ENCODE measurements around the gene CALCOCO2. TPM values are rescaled to one million over a fixed set of nuclear protein-coding genes. Genes with fewer than 3 reads are reported as not detected.

Gene CALCOCO2, protein sequence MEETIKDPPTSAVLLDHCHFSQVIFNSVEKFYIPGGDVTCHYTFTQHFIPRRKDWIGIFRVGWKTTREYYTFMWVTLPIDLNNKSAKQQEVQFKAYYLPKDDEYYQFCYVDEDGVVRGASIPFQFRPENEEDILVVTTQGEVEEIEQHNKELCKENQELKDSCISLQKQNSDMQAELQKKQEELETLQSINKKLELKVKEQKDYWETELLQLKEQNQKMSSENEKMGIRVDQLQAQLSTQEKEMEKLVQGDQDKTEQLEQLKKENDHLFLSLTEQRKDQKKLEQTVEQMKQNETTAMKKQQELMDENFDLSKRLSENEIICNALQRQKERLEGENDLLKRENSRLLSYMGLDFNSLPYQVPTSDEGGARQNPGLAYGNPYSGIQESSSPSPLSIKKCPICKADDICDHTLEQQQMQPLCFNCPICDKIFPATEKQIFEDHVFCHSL
- 41.6 and 53.0 TPM in 2 replicates for total RNA-seq

DNA sequence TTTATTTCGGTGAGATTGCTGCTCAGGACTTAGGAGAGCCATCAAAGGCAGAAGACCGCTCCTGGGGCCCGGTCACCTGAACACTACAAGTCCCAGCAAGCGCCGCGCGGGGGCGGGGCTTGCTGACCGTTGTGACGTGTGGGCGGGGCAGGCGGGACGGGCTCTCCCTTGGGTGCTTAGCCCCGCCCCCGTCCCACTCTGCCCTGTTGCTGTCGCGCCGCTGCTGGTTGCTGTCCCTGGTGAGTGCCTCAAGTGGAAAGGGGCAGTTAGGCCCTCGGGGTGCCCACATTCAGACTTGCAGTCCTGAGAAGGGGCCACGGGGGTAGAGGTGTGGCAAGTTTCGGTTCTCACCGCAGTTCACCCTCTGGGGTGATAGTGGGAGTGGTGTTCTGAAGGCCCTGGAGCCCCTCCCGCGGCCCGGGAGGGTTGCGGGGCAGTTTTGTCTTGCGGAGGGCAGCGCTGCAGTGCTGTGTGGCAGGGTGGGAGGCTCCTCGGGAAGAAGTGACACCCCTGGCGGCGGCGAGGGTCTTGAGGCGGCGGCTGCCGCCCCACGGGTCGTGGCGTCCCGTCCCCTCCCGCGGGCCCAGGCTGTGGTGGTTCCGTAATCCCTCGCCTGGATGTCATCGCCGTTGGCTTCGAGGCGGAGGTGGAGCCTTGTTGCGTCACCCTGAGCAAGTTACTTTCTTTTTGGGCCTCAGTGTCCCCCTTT lies at the start of gene CALCOCO2:
Gene CALCOCO2 (plus strand): TSS at position 196 of the 709 bp plus-strand sequence. CDS start 10,673 bp downstream, outside the sequence.

DNA sequence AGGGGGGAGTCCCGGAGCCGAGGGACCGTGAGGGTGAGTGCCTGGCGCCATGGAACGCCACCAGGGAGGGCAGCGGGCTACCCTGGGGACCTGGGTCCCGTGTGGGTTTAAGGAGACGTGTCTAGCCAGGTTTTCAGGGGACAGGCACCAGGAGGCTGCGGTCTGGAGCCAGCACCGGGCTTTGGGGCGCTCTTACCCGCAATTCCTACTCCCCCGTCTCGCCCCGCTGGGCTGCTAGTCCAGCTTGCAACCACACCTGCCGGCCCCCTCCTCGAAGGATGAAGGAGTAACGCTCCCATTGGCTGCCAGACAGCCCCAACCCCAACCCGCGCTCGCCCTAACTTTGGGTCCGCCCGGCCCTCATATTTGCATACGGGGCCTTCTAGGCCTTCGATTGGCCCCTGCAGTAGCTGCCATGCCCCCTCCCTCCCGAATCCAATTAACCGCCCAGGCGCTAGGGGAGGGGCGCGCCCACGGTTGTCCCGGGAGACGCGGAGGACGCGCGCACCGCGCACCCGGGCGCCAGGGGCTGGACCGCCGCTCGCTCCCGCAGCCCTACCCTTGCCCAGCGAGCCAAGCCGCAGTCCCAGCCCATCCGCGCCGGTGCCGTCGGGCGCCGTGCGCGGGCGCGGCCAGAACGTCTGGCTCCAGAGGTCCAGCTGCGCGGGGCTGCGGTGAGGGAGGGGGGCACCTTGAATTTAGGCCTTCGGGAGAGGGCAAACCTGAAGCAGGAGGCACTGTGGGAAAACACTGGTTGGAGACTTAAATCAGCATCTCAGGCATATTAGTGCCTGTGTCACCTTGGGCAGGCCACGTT lies 13.9 kb upstream of the CALCOCO2 start, which contains the start of gene TTLL6:
Gene TTLL6 (minus strand): TSS at position 456 of the 817 bp plus-strand sequence. CDS start 157 bp downstream, at position 299.

DNA sequence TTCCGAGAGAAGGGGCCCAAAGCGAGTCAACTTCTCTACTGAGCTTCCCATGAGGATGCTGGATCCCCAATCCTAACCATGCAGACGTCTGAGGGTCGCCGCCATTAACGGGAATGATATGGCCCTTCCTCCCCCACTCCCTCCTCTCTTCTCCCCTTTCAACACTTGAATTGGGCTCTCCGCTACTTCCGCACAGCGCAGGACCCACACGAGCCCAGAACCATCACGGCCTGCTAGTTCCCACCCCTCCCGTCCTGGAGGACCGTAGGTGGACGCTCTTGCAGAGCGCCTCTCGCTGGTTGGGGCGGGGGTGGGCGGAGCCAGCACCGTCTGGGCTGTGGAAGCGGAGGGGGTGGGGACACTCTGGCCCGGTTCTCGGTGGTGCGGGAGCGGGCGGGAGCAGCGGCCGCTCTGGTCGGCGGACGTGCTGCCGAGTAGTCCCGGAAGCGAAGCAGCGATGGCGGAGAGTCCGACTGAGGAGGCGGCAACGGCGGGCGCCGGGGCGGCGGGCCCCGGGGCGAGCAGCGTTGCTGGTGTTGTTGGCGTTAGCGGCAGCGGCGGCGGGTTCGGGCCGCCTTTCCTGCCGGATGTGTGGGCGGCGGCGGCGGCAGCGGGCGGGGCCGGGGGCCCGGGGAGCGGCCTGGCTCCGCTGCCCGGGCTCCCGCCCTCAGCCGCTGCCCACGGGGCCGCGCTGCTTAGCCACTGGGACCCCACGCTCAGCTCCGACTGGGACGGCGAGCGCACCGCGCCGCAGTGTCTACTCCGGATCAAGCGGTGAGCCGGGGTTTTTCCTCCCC lies 77.4 kb downstream of the CALCOCO2 start, which contains the start of gene UBE2Z:
Gene UBE2Z (plus strand): TSS at position 361 of the 797 bp plus-strand sequence. CDS start 97 bp downstream, at position 458.

Small RNAs within 50 kb of the gene (small RNA-seq; reads per million reads assigned to genes)
- not detected for gene AC068531.1
- gene RF00263: not detected

Other genes starting within 250 kb of the CALCOCO2 start
- gene HOXB3, start 240.8 kb upstream of the CALCOCO2 start, total RNA-seq: 2.2 and 7.1 TPM in 2 replicates
- not detected in 2 replicates for gene HOXB5, start 237.3 kb upstream of the CALCOCO2 start, total RNA-seq
- gene HOXB6, start 226.0 kb upstream of the CALCOCO2 start, total RNA-seq: not detected in 2 replicates
- gene HOXB7, start 220.0 kb upstream of the CALCOCO2 start, total RNA-seq: 0.65 and 0.79 TPM in 2 replicates
- not detected in 2 replicates for gene HOXB8, start 215.7 kb upstream of the CALCOCO2 start, total RNA-seq
- gene HOXB9, start 204.7 kb upstream of the CALCOCO2 start, total RNA-seq: not detected in 2 replicates
- not detected in 2 replicates for gene PRAC1, start 108.5 kb upstream of the CALCOCO2 start, total RNA-seq
- not detected in 2 replicates for gene PRAC2, start 107.8 kb upstream of the CALCOCO2 start, total RNA-seq
- not detected in 2 replicates for gene HOXB13, start 102.3 kb upstream of the CALCOCO2 start, total RNA-seq
- not detected in 2 replicates for gene TTLL6, start 13.8 kb upstream of the CALCOCO2 start, total RNA-seq
- 11.8 and 122 TPM in 2 replicates for gene ATP5MC1, start 61.8 kb downstream of the CALCOCO2 start, total RNA-seq
- 79.7 and 82.6 TPM in 2 replicates for gene UBE2Z, start 77.4 kb downstream of the CALCOCO2 start, total RNA-seq
- gene SNF8, start 113.8 kb downstream of the CALCOCO2 start, total RNA-seq: 47.1 and 144 TPM in 2 replicates
- gene GIP, start 137.6 kb downstream of the CALCOCO2 start, total RNA-seq: not detected in 2 replicates
- gene IGF2BP1, start 166.3 kb downstream of the CALCOCO2 start, total RNA-seq: 20.4 and 24.3 TPM in 2 replicates

All from placental epithelial cell (primary cell).